K562 (cell line): ENCODE data around the gene DPAGT1. TPM values are rescaled to one million over a fixed set of nuclear protein-coding genes. Genes with fewer than 3 reads are reported as not detected.

Source experiments
- ATF7 ChIP-seq: fragments of 450-650 bp; IDR thresholded peaks from 2 replicates; pipeline ENCODE4 v1.7.1; 2014; ENCODE audit warnings: mild to moderate bottlenecking, moderate library complexity
- BCL6 ChIP-seq: fragments of 250-450 bp; sonication (Bioruptor Pico); IDR thresholded peaks from 2 replicates; pipeline ENCODE4 v1.4.0; 2020
- ELF4 ChIP-seq: fragments of 450-650 bp; formaldehyde crosslinking; IDR thresholded peaks from 2 replicates; pipeline ENCODE4 v1.4.0; 2022; ENCODE audit warnings: missing genetic modification characterization
- GABPB1 ChIP-seq: sonication (generic); formaldehyde crosslinking; IDR thresholded peaks from 2 replicates; pipeline ENCODE4 v1.8.0; 2022; ENCODE audit warnings: mild to moderate bottlenecking, missing genetic modification reagents
- MBD2 ChIP-seq: sonication (generic); IDR thresholded peaks from 2 replicates; pipeline ENCODE4 v1.6.1; 2016; ENCODE audit warnings: low read depth, borderline replicate concordance
- POLR2B ChIP-seq: fragments of 450-650 bp; IDR thresholded peaks from 2 replicates; pipeline ENCODE4 v1.6.1; 2018; ENCODE audit warnings: low read depth; ENCODE audit not compliant: partially characterized antibody
- STAG1 ChIP-seq: sonication (generic); formaldehyde crosslinking; IDR thresholded peaks from 2 replicates; pipeline ENCODE4 v1.5.0; 2020; ENCODE audit warnings: missing genetic modification reagents, borderline replicate concordance
- TAF9B ChIP-seq: fragments of 450-650 bp; IDR thresholded peaks from 2 replicates; pipeline ENCODE4 v1.6.1; 2018; ENCODE audit warnings: mild to moderate bottlenecking; ENCODE audit not compliant: partially characterized antibody
- ZNF584 ChIP-seq: fragments of 200-800 bp; sonication (Bioruptor generic); IDR thresholded peaks from 2 replicates; pipeline ENCODE4 v1.6.1; 2016; ENCODE audit warnings: low read depth, mild to moderate bottlenecking, missing genetic modification characterization, missing compliant biosample characterization
- ZNF695 ChIP-seq: fragments of 450-650 bp; formaldehyde crosslinking; IDR thresholded peaks from 2 replicates; pipeline ENCODE4 v1.4.0; 2020; ENCODE audit warnings: mild to moderate bottlenecking, moderate library complexity
- polyA plus RNA-seq, 8 experiments: library from polyadenylated mRNA; depleted of rRNA in 4 of 8; stranded (reverse) in 5 of 8; unstranded in 3 of 8; fragments of >200 nt; fragmentation: Nextera tagmentation in 2 of 8; fragmentation: Illumina TruSeq in 1 of 8; extraction: Ambion mirVana in 2 of 8; extraction: Trizol in 1 of 8; gene quantifications; 2 replicates each; pipeline versions ENCODE4 v1.2.1 to v1.2.3, GENCODE V29; 2011 to 2014; ENCODE audit warnings: inconsistent platforms in 1 of 8, missing spikeins in 1 of 8
- total RNA-seq, 7 experiments: library from RNA; depleted of rRNA in 6 of 7; stranded (reverse); fragments of >200 nt in 6 of 7; fragmentation: Illumina TruSeq in 2 of 7; extraction: Trizol in 2 of 7; gene quantifications; 2 replicates each; pipeline versions ENCODE4 v1.2.1 to v1.2.3, GENCODE V29; 2011 to 2021; ENCODE audit warnings: low replicate concordance in 1 of 7
- TF ChIP-seq, protein P1 (sequence below), 3 experiments: fragments of 200-800 bp in 1 of 3; sonication (Bioruptor generic) in 1 of 3; sonication (generic) in 1 of 3; formaldehyde crosslinking in 1 of 3; IDR thresholded peaks; 2 replicates each; pipeline versions ENCODE4 v1.6.1 to v1.8.0; 2016 to 2022; ENCODE audit warnings: mild to moderate bottlenecking in 2 of 3, missing compliant biosample characterization in 2 of 3, missing genetic modification characterization in 2 of 3, missing genetic modification reagents in 1 of 3
- TF ChIP-seq, protein P2 (sequence below): fragments of 450-650 bp; formaldehyde crosslinking; IDR thresholded peaks from 2 replicates; pipeline ENCODE4 v1.4.0; 2020; ENCODE audit warnings: mild to moderate bottlenecking, mixed read lengths
- TF ChIP-seq, protein P3 (sequence below): fragments of 450-650 bp; IDR thresholded peaks from 2 replicates; pipeline ENCODE4 v1.6.1; 2016; ENCODE audit warnings: borderline replicate concordance
- TF ChIP-seq, protein P4 (sequence below): sonication (generic); formaldehyde crosslinking; IDR thresholded peaks from 2 replicates; pipeline ENCODE4 v1.8.1; 2023; ENCODE audit warnings: mild to moderate bottlenecking, missing genetic modification reagents
- TF ChIP-seq, protein P5 (sequence below): fragments of 450-650 bp; formaldehyde crosslinking; IDR thresholded peaks from 2 replicates; pipeline ENCODE4 v1.4.0; 2020; ENCODE audit warnings: mild to moderate bottlenecking, moderate library complexity
- TF ChIP-seq, protein P6 (sequence below): fragments of 250-450 bp; sonication (Bioruptor Pico); IDR thresholded peaks from 2 replicates; pipeline ENCODE4 v1.4.0; 2020

The DPAGT1 gene
- total and polyA plus RNA-seq, 9 of the 15 experiments (the other 6 are each of a cell fraction or from before 2014, with no cell fraction given), result 29.9 to 135 (median 85.0) TPM

DNA sequence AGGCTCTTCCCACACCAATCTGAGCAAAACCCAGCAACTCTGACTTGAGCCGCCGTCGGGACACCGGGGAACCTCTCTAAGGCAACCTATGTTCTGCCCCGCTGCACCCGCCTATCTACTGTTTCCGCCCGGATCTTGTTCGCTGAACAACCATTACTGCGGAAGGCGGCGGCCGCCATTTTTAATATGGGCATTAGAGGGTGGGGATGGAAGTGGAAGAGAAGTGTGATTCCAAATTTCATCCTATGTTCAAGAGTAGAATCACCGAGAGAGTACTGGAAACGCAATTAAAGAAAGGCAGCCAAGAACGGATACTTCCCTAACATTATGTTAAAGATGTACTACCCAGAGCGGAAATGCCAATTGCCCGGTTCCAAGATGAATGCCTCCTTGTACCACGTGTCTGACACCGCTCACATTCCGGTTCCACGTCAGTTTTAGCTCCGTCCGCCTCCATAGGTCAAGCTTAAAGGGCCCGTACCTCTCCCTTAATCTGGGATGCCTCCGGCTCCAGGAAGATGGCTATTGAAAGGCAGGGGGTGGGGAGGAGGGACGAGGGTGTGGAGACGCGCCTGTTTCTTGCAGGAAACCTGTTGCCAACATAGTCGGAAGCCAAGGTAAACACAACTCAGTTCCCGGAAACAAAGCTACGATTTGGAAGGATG is at the start of gene DPAGT1 (continued):
- TF ChIP-seq, protein P1, sequence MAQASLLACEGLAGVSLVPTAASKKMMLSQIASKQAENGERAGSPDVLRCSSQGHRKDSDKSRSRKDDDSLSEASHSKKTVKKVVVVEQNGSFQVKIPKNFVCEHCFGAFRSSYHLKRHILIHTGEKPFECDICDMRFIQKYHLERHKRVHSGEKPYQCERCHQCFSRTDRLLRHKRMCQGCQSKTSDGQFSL (CRISPR knock-in tag; IDR thresholded peaks at IDR 0.05), result no peak
- TF ChIP-seq, protein P1 (tag; IDR thresholded peaks at IDR 0.05), result no peak
- TF ChIP-seq POLR2B (peak; percentile 45), BCL6 (CRISPR knock-in tag) (0 out of 2 replicates have a peak, but pooled peaks have one; percentile 52), ELF4 (peak; percentile 70; the same call in 1 of the 2 replicates), ZNF584 (CRISPR knock-in tag) (peak; percentile 75), MBD2 (peak; percentile 83), ZNF695 (CRISPR knock-in tag) (no peak), GABPB1 (CRISPR knock-in tag) (peak; percentile 96), STAG1 (CRISPR knock-in tag) (no peak), ATF7 (peak; percentile 67), TAF9B (peak; percentile 56)
- TF ChIP-seq, protein P2, sequence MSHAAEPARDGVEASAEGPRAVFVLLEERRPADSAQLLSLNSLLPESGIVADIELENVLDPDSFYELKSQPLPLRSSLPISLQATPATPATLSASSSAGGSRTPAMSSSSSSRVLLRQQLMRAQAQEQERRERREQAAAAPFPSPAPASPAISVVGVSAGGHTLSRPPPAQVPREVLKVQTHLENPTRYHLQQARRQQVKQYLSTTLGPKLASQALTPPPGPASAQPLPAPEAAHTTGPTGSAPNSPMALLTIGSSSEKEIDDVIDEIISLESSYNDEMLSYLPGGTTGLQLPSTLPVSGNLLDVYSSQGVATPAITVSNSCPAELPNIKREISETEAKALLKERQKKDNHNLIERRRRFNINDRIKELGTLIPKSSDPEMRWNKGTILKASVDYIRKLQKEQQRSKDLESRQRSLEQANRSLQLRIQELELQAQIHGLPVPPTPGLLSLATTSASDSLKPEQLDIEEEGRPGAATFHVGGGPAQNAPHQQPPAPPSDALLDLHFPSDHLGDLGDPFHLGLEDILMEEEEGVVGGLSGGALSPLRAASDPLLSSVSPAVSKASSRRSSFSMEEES (CRISPR knock-in tag), result peak; percentile 23; the same call in 1 of the 2 replicates
- TF ChIP-seq, protein P3, sequence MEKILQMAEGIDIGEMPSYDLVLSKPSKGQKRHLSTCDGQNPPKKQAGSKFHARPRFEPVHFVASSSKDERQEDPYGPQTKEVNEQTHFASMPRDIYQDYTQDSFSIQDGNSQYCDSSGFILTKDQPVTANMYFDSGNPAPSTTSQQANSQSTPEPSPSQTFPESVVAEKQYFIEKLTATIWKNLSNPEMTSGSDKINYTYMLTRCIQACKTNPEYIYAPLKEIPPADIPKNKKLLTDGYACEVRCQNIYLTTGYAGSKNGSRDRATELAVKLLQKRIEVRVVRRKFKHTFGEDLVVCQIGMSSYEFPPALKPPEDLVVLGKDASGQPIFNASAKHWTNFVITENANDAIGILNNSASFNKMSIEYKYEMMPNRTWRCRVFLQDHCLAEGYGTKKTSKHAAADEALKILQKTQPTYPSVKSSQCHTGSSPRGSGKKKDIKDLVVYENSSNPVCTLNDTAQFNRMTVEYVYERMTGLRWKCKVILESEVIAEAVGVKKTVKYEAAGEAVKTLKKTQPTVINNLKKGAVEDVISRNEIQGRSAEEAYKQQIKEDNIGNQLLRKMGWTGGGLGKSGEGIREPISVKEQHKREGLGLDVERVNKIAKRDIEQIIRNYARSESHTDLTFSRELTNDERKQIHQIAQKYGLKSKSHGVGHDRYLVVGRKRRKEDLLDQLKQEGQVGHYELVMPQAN, result peak; percentile 98
- TF ChIP-seq, protein P4, sequence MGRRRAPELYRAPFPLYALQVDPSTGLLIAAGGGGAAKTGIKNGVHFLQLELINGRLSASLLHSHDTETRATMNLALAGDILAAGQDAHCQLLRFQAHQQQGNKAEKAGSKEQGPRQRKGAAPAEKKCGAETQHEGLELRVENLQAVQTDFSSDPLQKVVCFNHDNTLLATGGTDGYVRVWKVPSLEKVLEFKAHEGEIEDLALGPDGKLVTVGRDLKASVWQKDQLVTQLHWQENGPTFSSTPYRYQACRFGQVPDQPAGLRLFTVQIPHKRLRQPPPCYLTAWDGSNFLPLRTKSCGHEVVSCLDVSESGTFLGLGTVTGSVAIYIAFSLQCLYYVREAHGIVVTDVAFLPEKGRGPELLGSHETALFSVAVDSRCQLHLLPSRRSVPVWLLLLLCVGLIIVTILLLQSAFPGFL (CRISPR knock-in tag), result 0 out of 2 replicates have a peak, but pooled peaks have one; percentile 1
- TF ChIP-seq, protein P5, sequence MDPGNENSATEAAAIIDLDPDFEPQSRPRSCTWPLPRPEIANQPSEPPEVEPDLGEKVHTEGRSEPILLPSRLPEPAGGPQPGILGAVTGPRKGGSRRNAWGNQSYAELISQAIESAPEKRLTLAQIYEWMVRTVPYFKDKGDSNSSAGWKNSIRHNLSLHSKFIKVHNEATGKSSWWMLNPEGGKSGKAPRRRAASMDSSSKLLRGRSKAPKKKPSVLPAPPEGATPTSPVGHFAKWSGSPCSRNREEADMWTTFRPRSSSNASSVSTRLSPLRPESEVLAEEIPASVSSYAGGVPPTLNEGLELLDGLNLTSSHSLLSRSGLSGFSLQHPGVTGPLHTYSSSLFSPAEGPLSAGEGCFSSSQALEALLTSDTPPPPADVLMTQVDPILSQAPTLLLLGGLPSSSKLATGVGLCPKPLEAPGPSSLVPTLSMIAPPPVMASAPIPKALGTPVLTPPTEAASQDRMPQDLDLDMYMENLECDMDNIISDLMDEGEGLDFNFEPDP (CRISPR knock-in tag), result 0 out of 2 replicates have a peak, but pooled peaks have one; percentile 67
- TF ChIP-seq, protein P6, sequence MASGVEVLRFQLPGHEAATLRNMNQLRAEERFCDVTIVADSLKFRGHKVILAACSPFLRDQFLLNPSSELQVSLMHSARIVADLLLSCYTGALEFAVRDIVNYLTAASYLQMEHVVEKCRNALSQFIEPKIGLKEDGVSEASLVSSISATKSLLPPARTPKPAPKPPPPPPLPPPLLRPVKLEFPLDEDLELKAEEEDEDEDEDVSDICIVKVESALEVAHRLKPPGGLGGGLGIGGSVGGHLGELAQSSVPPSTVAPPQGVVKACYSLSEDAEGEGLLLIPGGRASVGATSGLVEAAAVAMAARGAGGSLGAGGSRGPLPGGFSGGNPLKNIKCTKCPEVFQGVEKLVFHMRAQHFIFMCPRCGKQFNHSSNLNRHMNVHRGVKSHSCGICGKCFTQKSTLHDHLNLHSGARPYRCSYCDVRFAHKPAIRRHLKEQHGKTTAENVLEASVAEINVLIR (CRISPR knock-in tag), result no peak
